ENCODE measurements around the gene PHACTR3.

The PHACTR3 gene

DNA sequence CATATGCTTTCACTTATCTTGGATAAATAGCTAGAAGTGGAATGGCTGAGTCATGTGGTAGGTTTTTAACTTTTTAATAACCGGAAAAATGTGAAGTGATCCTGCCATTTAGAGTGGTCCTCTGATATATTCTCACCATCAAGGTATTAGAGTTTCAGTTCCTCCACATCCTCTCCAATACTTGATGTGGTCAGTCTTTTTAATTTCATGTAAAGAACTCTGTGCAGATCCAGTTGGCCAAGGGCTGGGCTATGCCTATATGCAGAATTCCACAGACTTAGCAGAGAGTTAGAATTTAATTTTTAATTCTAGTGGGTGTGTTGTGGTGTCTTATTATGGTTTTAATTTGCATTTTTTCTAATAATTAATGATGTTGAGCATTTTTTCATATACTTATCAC is 188.0 kb downstream of the PHACTR3 start:
- in situ Hi-C loops (cut with HindIII; ENCODE audit: low sequenced_read_pairs): no loop called here
- no peak overlapping the region for H3K4me3 ChIP-seq (ENCODE audit: low read depth, low read length)
- no peak for DNase-seq (ENCODE audit: low read depth)
- TF ChIP-seq, protein P1, sequence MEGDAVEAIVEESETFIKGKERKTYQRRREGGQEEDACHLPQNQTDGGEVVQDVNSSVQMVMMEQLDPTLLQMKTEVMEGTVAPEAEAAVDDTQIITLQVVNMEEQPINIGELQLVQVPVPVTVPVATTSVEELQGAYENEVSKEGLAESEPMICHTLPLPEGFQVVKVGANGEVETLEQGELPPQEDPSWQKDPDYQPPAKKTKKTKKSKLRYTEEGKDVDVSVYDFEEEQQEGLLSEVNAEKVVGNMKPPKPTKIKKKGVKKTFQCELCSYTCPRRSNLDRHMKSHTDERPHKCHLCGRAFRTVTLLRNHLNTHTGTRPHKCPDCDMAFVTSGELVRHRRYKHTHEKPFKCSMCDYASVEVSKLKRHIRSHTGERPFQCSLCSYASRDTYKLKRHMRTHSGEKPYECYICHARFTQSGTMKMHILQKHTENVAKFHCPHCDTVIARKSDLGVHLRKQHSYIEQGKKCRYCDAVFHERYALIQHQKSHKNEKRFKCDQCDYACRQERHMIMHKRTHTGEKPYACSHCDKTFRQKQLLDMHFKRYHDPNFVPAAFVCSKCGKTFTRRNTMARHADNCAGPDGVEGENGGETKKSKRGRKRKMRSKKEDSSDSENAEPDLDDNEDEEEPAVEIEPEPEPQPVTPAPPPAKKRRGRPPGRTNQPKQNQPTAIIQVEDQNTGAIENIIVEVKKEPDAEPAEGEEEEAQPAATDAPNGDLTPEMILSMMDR (IDR thresholded peaks at IDR 0.05; ENCODE audit: low read depth, low read length, missing control alignments): no peak

DNA sequence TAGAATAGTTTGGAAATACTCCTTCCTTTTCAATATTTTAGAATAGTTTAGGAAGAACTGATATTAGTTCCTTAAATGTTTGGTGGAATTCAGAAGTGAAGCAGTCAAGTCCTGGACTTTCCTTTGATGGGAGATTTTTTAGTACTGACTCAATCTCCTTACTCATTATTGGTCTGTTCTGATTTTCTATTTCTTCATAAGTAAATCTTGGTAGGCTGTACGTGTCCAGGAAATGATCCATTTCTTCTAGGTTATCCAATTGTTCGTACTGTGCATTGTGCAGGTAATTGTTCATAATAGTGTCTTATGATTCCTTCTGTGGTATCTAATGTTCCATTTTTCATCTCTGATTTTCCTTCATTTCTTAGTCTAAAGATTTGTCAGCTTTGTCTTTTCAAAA is 190.2 kb downstream of the PHACTR3 start:
- in situ Hi-C loops (cut with HindIII; ENCODE audit: low sequenced_read_pairs): no loop called here
- no peak for DNase-seq (ENCODE audit: low read depth)
- TF ChIP-seq, protein P1 (IDR thresholded peaks at IDR 0.05; ENCODE audit: low read depth, low read length, missing control alignments): no peak
- H3K4me3 ChIP-seq (ENCODE audit: low read depth, low read length): no peak overlapping the region

DNA sequence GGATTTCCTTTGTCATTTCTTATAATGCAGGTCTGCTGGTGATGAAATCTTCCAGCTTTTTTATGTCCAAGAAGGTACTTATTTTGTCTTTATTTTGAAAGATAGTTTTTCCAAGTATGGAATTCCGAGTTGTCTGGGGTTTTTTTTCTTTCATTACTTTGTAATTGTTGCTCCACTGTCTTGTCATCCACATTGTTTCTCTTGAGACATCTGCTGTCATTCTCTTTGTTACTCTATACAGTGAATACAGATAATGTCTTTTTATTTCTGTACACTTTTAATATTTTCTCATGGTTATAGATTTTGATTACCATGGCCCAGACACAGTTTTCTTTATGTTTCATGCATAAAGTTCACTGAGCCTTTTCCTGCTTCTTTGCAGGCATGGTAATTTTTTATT is 196.0 kb downstream of the PHACTR3 start:
- in situ Hi-C loops (cut with HindIII; ENCODE audit: low sequenced_read_pairs): no loop called here
- no peak overlapping the region for H3K4me3 ChIP-seq (ENCODE audit: low read depth, low read length)
- TF ChIP-seq, protein P1 (IDR thresholded peaks at IDR 0.05; ENCODE audit: low read depth, low read length, missing control alignments): no peak
- DNase-seq (ENCODE audit: low read depth): no peak

DNA sequence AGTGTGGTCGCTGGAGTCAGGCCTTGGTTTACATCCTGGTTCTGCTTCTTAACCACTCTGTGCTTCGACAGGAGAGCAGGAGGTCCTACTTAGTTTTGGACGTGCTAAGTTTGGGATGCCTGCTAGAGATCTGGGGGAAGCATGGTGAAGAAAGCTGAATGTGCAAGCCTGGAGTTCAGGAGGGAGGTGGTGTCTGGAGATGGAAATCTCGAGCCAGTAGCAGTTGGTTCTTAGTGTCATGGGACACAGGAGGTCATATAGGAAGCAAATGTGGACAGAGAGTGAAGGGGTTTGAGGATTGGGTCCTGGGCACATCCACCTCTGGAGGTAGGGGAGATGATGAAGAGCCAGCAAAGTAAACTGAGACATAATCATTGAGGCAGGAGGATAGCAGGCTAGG is 197.7 kb downstream of the PHACTR3 start:
- TF ChIP-seq, protein P1 (IDR thresholded peaks at IDR 0.05; ENCODE audit: low read depth, low read length, missing control alignments): no peak
- no peak for DNase-seq (ENCODE audit: low read depth)
- in situ Hi-C loops (cut with HindIII; ENCODE audit: low sequenced_read_pairs): no loop called here
- no peak overlapping the region for H3K4me3 ChIP-seq (ENCODE audit: low read depth, low read length)

DNA sequence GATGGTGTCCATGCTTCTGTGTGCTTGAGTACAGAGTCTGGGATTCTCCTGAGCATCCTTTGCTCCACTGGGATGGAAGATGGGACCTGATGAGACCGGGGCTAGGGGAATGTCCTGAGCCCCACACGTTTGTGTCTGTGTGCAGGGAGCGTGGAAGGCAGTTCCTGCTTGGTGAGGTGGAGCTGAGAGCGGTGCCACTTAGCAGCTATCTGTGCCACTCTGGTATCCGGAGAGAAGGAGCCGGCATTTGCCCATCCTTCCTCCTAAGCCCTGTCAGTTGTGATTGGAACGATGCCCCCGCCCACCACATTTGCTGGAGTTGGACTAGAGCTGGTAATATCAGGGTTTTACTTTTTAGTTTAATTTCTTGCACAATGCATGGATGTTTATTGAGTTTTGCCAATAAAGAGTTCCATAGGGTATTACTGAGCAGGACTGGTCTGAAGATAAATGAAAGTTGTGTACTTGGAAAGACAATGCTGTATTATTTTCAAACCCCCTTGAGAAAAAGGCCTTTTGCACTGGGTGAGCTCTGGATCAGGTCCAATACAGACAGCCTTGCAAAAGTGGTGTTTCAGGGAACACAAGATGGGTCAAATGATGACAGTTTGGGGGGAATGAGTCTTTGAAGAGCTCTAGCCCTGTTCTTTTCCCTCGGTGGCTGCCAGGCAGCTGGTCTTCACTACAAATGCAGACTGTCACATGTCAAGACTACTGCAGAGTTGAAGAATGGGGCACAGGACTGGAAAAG is 198.3 kb downstream of the PHACTR3 start:
- no peak overlapping the region for H3K4me3 ChIP-seq (ENCODE audit: low read depth, low read length)
- in situ Hi-C loops (cut with HindIII; ENCODE audit: low sequenced_read_pairs): no loop called here
- DNase-seq (ENCODE audit: low read depth): no peak
- TF ChIP-seq, protein P1 (IDR thresholded peaks at IDR 0.05; ENCODE audit: low read depth, low read length, missing control alignments): no peak

DNA sequence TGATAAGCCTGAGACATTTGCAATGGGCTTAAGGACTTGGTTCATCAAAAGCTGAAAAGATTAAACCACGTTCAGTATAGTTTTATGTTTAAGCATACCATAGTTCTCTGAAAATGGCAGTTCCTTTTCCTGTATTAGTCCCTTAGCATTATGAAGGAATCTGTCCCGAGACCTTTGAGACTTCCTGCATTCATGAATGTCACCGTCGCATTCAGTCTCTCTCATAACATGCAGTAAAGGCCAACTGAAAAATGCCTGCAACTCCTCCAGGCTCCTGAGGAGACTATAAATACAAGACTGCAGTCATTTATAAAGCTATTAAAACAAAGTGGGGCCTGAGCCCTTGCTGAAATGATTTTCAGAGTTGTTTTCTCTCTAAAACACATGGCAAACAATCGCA is 200.0 kb downstream of the PHACTR3 start:
- TF ChIP-seq, protein P1 (IDR thresholded peaks at IDR 0.05; ENCODE audit: low read depth, low read length, missing control alignments): no peak
- no peak overlapping the region for H3K4me3 ChIP-seq (ENCODE audit: low read depth, low read length)
- no peak for DNase-seq (ENCODE audit: low read depth)
- in situ Hi-C loops (cut with HindIII; ENCODE audit: low sequenced_read_pairs): no loop called here
